Measurements from ENCODE around the gene SLC7A5. TPM values are rescaled to one million over a fixed set of nuclear protein-coding genes. Genes with fewer than 3 reads are reported as not detected.
"Not testable (repeated sequence)": the region's sequence is repeated elsewhere in the genome, so short reads cannot be mapped to it uniquely, and the experiment has no call there.

Gene SLC7A5
- total and polyA plus RNA-seq, 2 donors = 3.2 to 27.3 TPM

DNA sequence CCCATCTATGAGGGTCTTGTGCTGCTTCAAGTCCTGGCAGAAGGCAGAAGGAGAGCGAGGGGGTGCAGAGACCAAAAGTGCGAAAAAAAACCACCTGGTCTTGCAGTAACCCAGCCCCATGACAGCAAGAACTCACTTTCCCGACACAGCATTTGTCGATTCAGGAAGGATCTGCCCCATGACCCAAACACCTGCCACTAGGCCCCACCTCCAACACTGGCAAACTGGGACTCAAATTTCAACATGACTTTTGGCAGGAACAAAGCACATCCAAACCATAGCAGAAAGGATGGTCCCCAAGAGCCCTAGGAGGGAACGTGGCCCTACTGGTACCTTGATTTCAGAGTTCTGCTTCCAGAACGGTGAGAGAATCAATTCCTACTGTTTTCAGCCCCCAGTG, 68.8 kb downstream of the SLC7A5 start:
- Histone ChIP-seq H3K36me3 (ENCODE audit: insufficient read depth) (no peaks in the 10 kb centered on the region), H3K4me3 (ENCODE audit: low read depth, low read length) (no peak overlapping the region)
- WGBS = 94% methylated on average over 6 of the region's 6 CpGs

DNA sequence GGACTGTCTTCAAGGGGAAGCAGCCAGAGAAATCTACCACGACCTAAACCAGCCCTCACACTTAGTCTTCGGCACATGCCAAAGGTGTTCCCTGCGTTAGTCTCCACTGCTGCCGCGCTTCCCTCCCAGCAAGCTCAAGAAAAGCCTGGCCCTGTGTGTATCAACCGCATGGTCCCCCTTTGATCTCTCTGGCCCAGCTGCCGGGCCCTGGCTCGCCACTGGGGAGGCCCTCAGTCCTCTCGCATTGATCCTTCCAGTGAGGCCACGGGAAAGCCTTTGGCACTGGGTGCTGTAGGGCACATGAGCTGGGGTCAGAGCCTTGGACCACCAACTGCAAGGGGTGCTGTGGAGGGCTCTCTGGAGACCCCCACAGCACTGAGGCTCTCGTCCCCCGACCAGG, 74.0 kb downstream of the SLC7A5 start:
- H3K4me1 ChIP-seq (ENCODE audit: insufficient read depth) = no peaks in the 10 kb centered on the region
- WGBS = 89% methylated on average over 12 of the region's 12 CpGs
- no peaks in the 10 kb centered on the region for H3K36me3 ChIP-seq (ENCODE audit: insufficient read depth)
- H3K4me3 ChIP-seq (ENCODE audit: low read depth, low read length) = no peak overlapping the region
- H3K27ac ChIP-seq (ENCODE audit: low read depth) = no peak overlapping the region
- DNase-seq (ENCODE audit: extremely low spot score) = no peak

More for the DNA sequence above, 68.8 kb downstream of the SLC7A5 start:
- H3K4me1 ChIP-seq (ENCODE audit: insufficient read depth) = no peaks in the 10 kb centered on the region
- no peak overlapping the region for H3K27ac ChIP-seq (ENCODE audit: low read depth)
- DNase-seq (ENCODE audit: extremely low spot score) = no peak

DNA sequence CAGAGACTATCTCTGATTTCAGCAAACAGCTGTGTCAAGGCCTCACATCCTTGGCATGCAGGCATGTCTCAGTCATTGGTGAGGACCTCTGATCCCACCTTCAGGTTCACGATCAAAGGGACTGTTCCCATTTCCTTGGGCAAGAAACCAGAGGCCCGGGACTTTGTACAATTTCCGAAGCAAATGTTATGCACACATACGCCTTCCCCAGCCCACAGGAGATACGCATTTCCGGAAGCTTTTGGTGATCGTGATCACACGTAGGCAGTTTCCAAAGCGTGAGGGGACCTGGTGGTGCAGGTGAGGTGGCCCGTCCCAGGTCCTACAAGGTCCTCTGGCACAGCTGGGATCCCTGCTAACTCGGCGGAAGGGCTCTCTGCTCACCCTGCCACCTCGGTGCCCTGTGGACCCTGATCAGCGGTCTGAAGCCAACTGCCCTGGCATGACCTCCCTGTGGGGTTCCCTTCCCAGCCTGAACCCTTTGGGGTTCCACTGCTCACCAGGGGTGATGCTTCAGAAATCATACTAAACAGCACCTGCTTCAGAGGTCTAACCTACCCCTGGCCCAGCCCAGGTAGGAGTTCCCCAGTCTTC, 74.7 kb downstream of the SLC7A5 start:
- Histone ChIP-seq H3K4me1 (ENCODE audit: insufficient read depth) (no peaks in the 10 kb centered on the region), H3K36me3 (ENCODE audit: insufficient read depth) (no peaks in the 10 kb centered on the region), H3K4me3 (ENCODE audit: low read depth, low read length) (no peak overlapping the region), H3K27ac (ENCODE audit: low read depth) (no peak overlapping the region)
- WGBS = 89% methylated on average over 14 of the region's 14 CpGs
- DNase-seq (ENCODE audit: extremely low spot score) = no peak

DNA sequence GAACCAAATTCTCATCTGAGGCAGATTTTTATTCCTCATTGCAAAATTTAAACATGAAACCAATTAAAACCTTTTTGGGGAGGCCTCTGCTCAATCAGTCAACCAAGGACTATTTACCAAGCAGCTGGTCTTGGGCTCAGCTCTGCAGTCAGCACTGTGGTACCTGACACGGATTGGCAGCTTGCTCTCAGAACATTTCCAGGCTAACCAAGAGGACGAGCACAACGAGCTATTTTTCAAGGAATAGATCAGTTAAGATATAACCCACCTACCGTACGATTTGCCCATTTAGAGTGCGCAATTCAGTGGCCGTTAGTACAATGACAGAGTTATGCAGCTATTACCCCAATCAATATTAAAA, 77.1 kb downstream of the SLC7A5 start:
- no peak overlapping the region for H3K4me3 ChIP-seq (ENCODE audit: low read depth, low read length)
- 93% methylated on average over 7 of the region's 7 CpGs for WGBS
- no peaks in the 10 kb centered on the region for H3K36me3 ChIP-seq (ENCODE audit: insufficient read depth)
- DNase-seq (ENCODE audit: extremely low spot score) = no peak
- no peaks in the 10 kb centered on the region for H3K4me1 ChIP-seq (ENCODE audit: insufficient read depth)
- H3K27ac ChIP-seq (ENCODE audit: low read depth) = no peak overlapping the region

DNA sequence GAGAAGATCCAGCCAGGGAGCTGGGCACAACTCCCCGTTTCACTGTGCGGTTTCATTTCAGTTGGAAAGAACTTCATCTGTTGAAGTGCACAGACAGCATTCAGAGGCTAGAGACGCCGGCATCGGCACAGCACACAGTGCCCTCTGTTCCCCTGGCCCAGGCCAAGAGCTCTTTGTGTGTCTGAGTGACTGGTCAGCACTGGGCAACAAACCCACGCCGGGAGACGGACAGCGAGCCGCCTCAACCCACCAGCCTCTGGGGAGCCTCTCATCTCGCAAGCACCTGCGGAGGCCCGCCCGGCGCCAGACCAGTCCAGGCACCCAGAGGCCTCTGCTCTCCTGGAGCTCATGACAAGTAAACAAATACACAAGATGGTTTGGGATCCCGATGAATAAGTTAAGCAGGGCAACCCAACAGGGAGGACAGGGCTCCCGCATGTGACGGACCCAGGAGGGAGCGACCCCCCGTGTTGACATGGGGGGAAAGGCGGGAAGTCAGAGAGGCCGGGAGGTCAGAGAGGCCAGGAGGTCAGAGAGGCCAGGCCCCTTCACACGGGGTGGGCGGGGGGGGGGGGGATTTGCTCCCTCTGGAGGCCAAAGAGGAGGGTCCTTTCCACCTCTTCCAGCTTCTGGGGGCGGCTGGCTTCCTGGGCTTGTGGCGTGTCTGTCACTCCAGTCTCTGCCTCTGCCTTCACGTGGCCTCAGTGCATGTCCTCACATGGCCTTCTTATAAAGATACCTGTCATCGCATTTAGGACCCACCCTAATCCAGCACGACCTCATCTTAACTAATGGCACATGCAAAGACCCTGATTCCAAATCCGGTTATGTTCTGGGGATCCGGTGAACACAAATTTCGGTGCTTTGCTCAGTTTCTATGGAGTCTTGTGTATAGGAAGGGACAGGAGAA, 77.8 kb downstream of the SLC7A5 start:
- Histone ChIP-seq H3K36me3 (ENCODE audit: insufficient read depth) (no peaks in the 10 kb centered on the region), H3K27ac (ENCODE audit: low read depth) (no peak overlapping the region), H3K4me3 (ENCODE audit: low read depth, low read length) (no peak overlapping the region), H3K4me1 (ENCODE audit: insufficient read depth) (no peaks in the 10 kb centered on the region)
- WGBS = 75% methylated on average over 32 of the region's 32 CpGs
- DNase-seq (ENCODE audit: extremely low spot score) = no peak

DNA sequence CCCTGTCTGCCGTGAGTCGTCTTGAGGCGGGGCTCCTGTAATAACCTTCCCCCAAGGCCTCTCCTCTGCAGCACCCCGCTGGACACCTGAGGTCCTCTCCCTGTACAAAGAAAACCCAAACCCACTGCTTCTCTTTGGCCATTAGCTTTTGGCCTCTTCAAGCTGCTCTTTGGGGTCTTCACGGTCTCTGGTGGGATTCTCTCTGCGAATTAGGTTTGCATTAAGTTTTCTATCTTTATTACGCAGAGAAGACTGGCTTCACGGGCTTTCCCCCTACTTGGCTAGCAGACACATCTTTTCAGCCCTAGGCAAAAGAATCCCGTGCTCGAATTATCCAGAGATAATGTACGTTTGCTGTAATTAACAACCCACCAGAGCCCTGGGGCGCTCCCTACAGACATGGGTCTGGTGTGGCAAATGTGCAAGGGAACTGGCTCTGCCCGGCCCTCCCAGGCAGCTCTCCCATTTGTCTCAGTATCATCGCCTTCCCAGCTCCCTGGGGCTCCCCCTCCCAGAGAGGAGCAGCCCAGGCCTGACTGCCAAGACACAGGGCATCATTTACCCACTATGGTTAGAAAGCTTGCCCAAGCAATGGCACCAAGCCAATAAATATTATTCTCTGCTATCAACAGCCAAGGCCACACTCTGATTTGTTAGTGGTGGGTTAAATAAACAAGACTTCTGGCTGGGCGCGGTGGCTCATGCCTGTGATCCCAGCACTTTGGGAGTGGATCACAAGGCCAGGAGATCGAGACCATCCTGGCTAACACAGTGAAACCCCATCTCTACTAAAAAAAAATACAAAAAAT, 78.8 kb downstream of the SLC7A5 start:
- Histone ChIP-seq H3K4me3 (ENCODE audit: low read depth, low read length) (no peak overlapping the region), H3K4me1 (ENCODE audit: insufficient read depth) (no peaks in the 10 kb centered on the region), H3K27ac (ENCODE audit: low read depth) (no peak overlapping the region), H3K36me3 (ENCODE audit: insufficient read depth) (no peaks in the 10 kb centered on the region)
- no peak for DNase-seq (ENCODE audit: extremely low spot score)
- WGBS = 58% methylated on average over 17 of the region's 17 CpGs

DNA sequence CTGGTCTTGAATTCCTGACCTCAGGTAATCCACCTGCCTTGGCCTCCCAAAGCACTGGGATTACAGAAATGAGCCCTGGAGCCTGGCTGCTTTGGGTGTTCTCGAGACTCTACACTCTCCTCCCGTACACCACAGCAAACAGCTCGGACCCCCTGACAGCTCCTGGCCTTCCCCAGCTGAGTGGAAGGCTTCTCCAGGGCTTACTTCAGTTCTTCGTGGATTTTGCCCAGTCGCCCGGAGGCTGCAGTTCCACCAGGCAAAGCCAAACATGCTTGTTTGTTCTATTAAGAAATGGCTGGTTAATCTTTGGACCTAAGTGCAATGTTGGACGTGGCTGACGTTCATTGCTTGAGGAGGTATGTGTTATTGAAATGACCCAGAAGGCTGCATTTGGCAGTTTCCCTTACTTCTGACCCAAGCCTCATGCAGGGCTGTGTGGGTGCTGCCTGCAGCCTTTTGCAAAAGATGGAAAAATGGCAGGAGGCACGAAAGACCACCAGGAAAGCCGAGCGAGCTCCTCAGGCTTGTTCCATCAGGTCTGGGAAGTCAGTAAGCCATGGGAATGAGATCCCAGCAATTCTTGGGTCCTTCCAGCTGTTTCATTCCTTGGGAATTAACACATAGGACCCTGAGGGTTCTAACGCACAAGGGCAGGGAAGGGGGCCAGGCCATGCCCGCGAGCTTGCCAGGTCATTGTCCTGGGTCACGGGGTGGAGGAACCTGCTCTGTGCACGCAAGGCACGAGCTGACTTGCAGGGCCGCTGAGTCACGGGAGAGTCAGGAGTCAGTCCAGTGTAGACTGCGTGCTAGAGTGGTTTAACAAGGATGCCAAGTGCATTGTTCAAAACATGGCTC, 79.6 kb downstream of the SLC7A5 start:
- WGBS = 55% methylated on average over 20 of the region's 20 CpGs
- DNase-seq (ENCODE audit: extremely low spot score) = no peak
- H3K4me1 ChIP-seq (ENCODE audit: insufficient read depth) = no peaks in the 10 kb centered on the region
- H3K36me3 ChIP-seq (ENCODE audit: insufficient read depth) = no peaks in the 10 kb centered on the region
- H3K4me3 ChIP-seq (ENCODE audit: low read depth, low read length) = no peak overlapping the region
- no peak overlapping the region for H3K27ac ChIP-seq (ENCODE audit: low read depth)

DNA sequence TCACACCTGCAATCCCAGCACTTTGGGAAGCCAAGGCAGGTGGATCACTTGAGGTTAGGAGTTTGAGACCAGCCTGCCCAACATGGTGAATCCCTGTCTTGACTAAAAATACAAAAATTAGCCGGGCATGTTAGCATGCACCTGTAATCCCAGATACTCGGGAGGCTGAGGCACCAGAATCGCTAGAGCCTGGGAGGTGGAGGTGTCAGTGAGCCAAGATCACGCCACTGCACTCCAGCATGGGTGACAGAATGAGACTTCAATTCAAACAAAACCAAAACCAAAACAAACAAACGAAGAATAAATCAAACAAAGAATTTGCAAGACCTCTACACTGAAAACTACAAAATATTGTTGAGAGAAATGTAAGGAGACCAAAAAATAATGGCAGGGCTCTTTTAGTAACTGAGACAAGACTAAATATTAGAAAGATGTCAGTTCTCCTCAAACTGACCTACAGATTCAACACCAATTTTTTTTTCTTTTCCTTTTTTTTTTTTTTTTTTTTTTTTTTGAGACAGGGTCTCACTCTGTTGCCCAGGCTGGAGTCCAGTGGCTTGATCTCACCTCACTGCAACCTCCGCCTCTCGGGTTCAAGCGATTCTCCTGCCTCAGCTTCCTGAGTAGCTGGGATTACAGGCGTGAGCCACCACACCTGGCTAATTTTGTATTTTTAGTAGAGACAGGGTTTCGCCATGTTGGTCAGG, 80.4 kb downstream of the SLC7A5 start:
- DNase-seq (ENCODE audit: extremely low spot score); H3K4me3 ChIP-seq (ENCODE audit: low read depth, low read length); H3K4me1 ChIP-seq (ENCODE audit: insufficient read depth); H3K27ac ChIP-seq (ENCODE audit: low read depth); H3K36me3 ChIP-seq (ENCODE audit: insufficient read depth): not testable (repeated sequence)
- WGBS = 86% methylated on average over 10 of the region's 10 CpGs

DNA sequence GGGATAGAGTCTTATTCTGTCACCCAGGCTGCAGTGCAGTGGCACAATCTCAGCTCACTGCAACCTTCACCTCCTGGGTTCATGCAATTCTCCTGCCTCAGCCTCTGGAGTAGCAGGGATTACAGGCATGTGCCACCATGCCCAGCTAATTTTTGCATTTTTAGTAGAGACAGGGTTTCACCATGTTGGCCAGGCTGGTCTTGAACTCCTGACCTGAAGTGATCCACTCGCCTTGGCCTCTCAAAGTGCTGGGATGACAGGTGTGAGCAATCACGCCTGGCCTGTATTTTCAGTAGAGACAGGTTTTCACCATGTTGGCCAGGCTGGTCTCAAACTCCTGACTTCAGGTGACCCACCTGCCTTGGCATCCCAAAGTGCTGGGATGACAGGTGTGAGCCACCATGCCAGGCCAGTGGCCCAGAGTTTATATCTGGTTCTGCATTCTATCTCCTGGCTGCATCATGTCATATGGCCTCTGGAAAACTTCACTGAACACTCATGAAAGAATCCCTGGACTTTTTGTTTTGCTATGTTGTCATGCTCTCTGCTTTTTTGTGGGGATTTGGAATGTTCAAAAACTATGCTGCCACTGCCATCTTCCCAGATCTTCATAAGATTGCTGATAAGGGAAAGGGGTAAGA, 81.7 kb downstream of the SLC7A5 start:
- not testable (repeated sequence) for H3K4me1 ChIP-seq (ENCODE audit: insufficient read depth); H3K36me3 ChIP-seq (ENCODE audit: insufficient read depth); H3K4me3 ChIP-seq (ENCODE audit: low read depth, low read length); DNase-seq (ENCODE audit: extremely low spot score); H3K27ac ChIP-seq (ENCODE audit: low read depth)
- 84% methylated on average over 2 of the region's 2 CpGs for WGBS

DNA sequence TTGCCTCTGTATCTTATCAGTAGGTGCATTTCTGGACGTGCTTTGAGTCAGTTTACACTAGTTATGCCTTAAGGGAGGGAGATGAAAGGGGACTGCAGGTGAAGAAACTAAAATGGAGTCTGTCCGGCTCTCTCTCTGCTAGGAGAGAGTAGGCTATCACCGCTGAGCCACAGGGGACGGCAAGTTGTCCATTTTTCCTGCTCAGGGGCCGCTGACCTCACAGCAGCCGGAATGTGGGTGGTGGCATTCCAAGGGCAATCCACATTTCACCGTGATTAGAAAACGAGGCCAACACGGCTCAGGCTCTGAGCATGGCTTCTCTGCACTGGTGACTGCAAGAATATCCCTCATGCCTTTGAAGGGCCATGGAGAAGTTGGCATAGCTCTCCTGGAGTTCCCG, 84.5 kb downstream of the SLC7A5 start:
- WGBS = 39% methylated on average over 10 of the region's 10 CpGs

DNA sequence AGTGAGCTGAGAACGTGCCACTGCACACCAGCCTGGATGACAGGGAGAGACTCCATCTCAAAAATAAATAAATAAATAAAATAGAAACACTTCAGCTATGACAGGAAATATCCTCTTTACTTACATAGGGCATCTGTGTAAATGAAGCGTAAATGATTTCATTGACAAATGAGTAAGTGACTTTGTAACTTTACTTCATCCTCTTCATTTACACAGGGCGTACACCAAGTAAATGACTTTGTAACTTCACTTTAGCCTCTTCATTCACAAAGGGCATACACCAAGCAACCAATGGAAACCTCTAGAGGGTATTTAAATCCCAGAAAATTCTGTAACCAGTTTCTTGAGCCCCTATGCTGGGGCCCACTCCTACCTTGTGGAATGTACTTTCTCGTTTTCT, 87.3 kb downstream of the SLC7A5 start:
- 87% methylated on average over 4 of the region's 4 CpGs for WGBS
- Histone ChIP-seq H3K4me1 (ENCODE audit: insufficient read depth) (no peaks in the 10 kb centered on the region), H3K4me3 (ENCODE audit: low read depth, low read length) (no peak overlapping the region), H3K27ac (ENCODE audit: low read depth) (no peak overlapping the region), H3K36me3 (ENCODE audit: insufficient read depth) (no peaks in the 10 kb centered on the region)
- no peak for DNase-seq (ENCODE audit: extremely low spot score)

More for the DNA sequence above, 84.5 kb downstream of the SLC7A5 start:
- no peaks in the 10 kb centered on the region for H3K36me3 ChIP-seq (ENCODE audit: insufficient read depth)
- no peak overlapping the region for H3K4me3 ChIP-seq (ENCODE audit: low read depth, low read length)
- no peaks in the 10 kb centered on the region for H3K4me1 ChIP-seq (ENCODE audit: insufficient read depth)
- no peak for DNase-seq (ENCODE audit: extremely low spot score)
- no peak overlapping the region for H3K27ac ChIP-seq (ENCODE audit: low read depth)

DNA sequence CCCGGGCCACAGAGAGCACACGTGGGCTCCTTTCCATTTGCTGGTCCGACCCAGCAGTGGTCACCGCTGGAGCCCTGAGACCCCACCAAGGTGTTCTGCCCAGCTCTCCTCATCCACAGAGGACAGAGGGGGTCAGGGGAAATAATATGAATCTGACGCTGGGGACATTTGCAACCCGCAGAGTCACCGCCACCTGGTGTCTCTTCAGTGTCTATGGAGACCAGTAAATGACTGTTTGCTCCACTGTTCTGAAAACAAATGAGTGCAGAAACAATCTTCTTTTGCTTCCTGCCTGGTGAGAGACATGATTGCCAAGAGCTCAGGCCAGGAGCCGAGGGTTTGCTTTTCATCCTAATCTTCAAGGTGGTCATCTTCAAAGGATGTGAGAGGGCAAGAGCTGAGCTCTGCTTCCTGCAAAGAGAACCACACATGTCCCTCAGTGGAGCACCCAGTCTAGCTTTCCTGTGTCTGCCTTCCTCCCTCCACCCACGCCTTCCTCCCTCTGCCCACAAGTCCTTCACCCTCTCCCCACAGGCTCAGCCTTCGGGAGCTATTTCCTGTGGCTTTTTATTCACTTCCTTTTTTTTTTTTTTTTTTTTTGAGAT, 88.8 kb downstream of the SLC7A5 start:
- 82% methylated on average over 10 of the region's 10 CpGs for WGBS
- no peaks in the 10 kb centered on the region for H3K36me3 ChIP-seq (ENCODE audit: insufficient read depth)
- DNase-seq (ENCODE audit: extremely low spot score) = no peak
- no peak overlapping the region for H3K27ac ChIP-seq (ENCODE audit: low read depth)
- H3K4me1 ChIP-seq (ENCODE audit: insufficient read depth) = no peaks in the 10 kb centered on the region
- no peak overlapping the region for H3K4me3 ChIP-seq (ENCODE audit: low read depth, low read length)
